Ovary (tissue), 3 donors: ENCODE results near the gene TIMM13.

Experiments
- CTCF ChIP-seq, 3 donors: fragments of 450-650 bp in 2 of 3; fragments of 200-600 bp in 1 of 3; IDR thresholded peaks; one replicate each; pipeline versions ENCODE4 v1.5.1 to v1.8.0; 2016 to 2022; ENCODE audit warnings: antibody characterized with exemption in 3 of 3, mild to moderate bottlenecking in 1 of 3
- EP300 ChIP-seq: sonication (generic); formaldehyde crosslinking; IDR thresholded peaks from one replicate; pipeline ENCODE4 v1.6.1; 2017; ENCODE audit warnings: antibody characterized with exemption
- POLR2A ChIP-seq: fragments of 450-650 bp; IDR thresholded peaks from one replicate; pipeline ENCODE4 v1.6.1; 2017; ENCODE audit warnings: antibody characterized with exemption, mild to moderate bottlenecking, moderate library complexity
- donor health status: DM: no; HTN: no; CAD: no.

- TF ChIP-seq CTCF (IDR thresholded peaks at IDR 0.05) (no peak), EP300 (no peak), POLR2A (no peak)
Measured at GRCh38 chr19:2409352-2409912, 18.0 kb downstream of the TIMM13 start.
